HL-60 (cell line): Measurements from ENCODE around the gene PDE11A.

Source experiments
- DNase-seq, 2 experiments: peaks; one replicate each; pipeline ENCODE4 v3.0.0-alpha.2; 2010 to 2020; ENCODE audit warnings: low read depth in 1 of 2, low spot score in 1 of 2
- H3K27ac ChIP-seq: fragments of 250-450 bp; sonication (Bioruptor Pico); replicated peaks from 2 replicates; pipeline ENCODE4 v1.5.1; 2020; ENCODE audit warnings: mild to moderate bottlenecking, moderate library complexity
- H3K27me3 ChIP-seq: fragments of 250-450 bp; sonication (Bioruptor Pico); 2 replicates; pipeline ENCODE4 v1.5.1; 2021; ENCODE audit warnings: mild to moderate bottlenecking, moderate library complexity; ENCODE audit not compliant: insufficient read depth, poor library complexity, severe bottlenecking
- H3K4me3 ChIP-seq: replicated peaks from 2 replicates; pipeline ENCODE4 v1.5.1; 2011; ENCODE audit warnings: mild to moderate bottlenecking, control low read depth, low read length; ENCODE audit not compliant: insufficient read depth
- GABPA ChIP-seq: IDR thresholded peaks from 2 replicates; pipeline ENCODE4 v1.6.1; 2012; ENCODE audit warnings: low read depth
- POLR2AphosphoS5 ChIP-seq: IDR thresholded peaks from 2 replicates; pipeline ENCODE4 v1.6.1; 2012; ENCODE audit warnings: low read depth
- REST ChIP-seq: IDR thresholded peaks from 2 replicates; pipeline ENCODE4 v1.6.1; 2012; ENCODE audit warnings: low read depth; ENCODE audit not compliant: insufficient replicate concordance
- SPI1 ChIP-seq: IDR thresholded peaks from 2 replicates; pipeline ENCODE4 v1.6.1; 2012; ENCODE audit warnings: low read depth, mild to moderate bottlenecking, borderline replicate concordance
- TF ChIP-seq, protein P1 (sequence below): IDR thresholded peaks from one replicate; pipeline ENCODE4 v1.5.1; 2011; ENCODE audit warnings: low read length, control low read depth, inconsistent platforms; ENCODE audit not compliant: insufficient read depth

PDE11A gene

GRCh38 chr2:177682836-177683660, 389.5 kb downstream of the PDE11A start:
- no peak overlapping the region for H3K4me3 ChIP-seq
- TF ChIP-seq, protein P1, sequence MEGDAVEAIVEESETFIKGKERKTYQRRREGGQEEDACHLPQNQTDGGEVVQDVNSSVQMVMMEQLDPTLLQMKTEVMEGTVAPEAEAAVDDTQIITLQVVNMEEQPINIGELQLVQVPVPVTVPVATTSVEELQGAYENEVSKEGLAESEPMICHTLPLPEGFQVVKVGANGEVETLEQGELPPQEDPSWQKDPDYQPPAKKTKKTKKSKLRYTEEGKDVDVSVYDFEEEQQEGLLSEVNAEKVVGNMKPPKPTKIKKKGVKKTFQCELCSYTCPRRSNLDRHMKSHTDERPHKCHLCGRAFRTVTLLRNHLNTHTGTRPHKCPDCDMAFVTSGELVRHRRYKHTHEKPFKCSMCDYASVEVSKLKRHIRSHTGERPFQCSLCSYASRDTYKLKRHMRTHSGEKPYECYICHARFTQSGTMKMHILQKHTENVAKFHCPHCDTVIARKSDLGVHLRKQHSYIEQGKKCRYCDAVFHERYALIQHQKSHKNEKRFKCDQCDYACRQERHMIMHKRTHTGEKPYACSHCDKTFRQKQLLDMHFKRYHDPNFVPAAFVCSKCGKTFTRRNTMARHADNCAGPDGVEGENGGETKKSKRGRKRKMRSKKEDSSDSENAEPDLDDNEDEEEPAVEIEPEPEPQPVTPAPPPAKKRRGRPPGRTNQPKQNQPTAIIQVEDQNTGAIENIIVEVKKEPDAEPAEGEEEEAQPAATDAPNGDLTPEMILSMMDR = no peak
- TF ChIP-seq REST = no peak
- TF ChIP-seq POLR2AphosphoS5 = no peak
- TF ChIP-seq SPI1 = no peak
- no peak for TF ChIP-seq GABPA
- H3K27ac ChIP-seq = no peak overlapping the region
- peaks cover 3% of the 10 kb centered on the region for H3K27me3 ChIP-seq
- DNase-seq = no peak

GRCh38 chr2:177682006-177682405, 390.6 kb downstream of the PDE11A start:
- Histone ChIP-seq H3K27ac (no peak overlapping the region), H3K4me3 (no peak overlapping the region), H3K27me3 (peaks cover 5% of the 10 kb centered on the region)
- no peak for TF ChIP-seq POLR2AphosphoS5
- TF ChIP-seq REST = no peak
- TF ChIP-seq GABPA = no peak
- no peak for TF ChIP-seq SPI1
- TF ChIP-seq, protein P1 = no peak
- DNase-seq = no peak

- DNase-seq = no peak
- Histone ChIP-seq H3K27ac (no peak overlapping the region), H3K27me3 (peaks cover 5% of the 10 kb centered on the region), H3K4me3 (no peak overlapping the region)
- no peak for TF ChIP-seq POLR2AphosphoS5
- TF ChIP-seq REST = no peak
- TF ChIP-seq GABPA = no peak
Measured at GRCh38 chr2:177680866-177681712, 391.5 kb downstream of the PDE11A start.
